ENCODE results near the gene VPS39.
A peak's percentile ranks its signal among the peaks of the same experiment; 100 is the strongest.

VPS39 gene

GRCh38 chr15:42144841-42145375 lies 63.2 kb downstream of the VPS39 start:
- DNase-seq (ENCODE audit: low read depth): no peak

- DNase-seq (ENCODE audit: low read depth): no peak
Measured at GRCh38 chr15:42143866-42144625, 64.1 kb downstream of the VPS39 start.

- DNase-seq (ENCODE audit: low read depth): no peak
Measured at GRCh38 chr15:42143356-42143755, 64.7 kb downstream of the VPS39 start.

GRCh38 chr15:42141795-42142667 lies 66.1 kb downstream of the VPS39 start:
- no peak for DNase-seq (ENCODE audit: low read depth)

GRCh38 chr15:42141246-42141645 lies 66.9 kb downstream of the VPS39 start:
- no peak for DNase-seq (ENCODE audit: low read depth)

- DNase-seq (ENCODE audit: low read depth): no peak
Measured at GRCh38 chr15:42140383-42141070, 67.6 kb downstream of the VPS39 start.

GRCh38 chr15:42139596-42139995 lies 68.5 kb downstream of the VPS39 start:
- DNase-seq (ENCODE audit: low read depth): no peak

GRCh38 chr15:42138968-42139386 lies 69.1 kb downstream of the VPS39 start:
- DNase-seq (ENCODE audit: low read depth): no peak

- DNase-seq (ENCODE audit: low read depth): no peak
Measured at GRCh38 chr15:42138411-42138810, 69.7 kb downstream of the VPS39 start.

GRCh38 chr15:42137461-42138261 lies 70.4 kb downstream of the VPS39 start:
- peak; percentile 24 for DNase-seq (ENCODE audit: low read depth)

- no peak for DNase-seq (ENCODE audit: low read depth)
Measured at GRCh38 chr15:42136513-42136912, 71.6 kb downstream of the VPS39 start.

GRCh38 chr15:42135351-42135750 lies 72.8 kb downstream of the VPS39 start:
- no peak for DNase-seq (ENCODE audit: low read depth)

GRCh38 chr15:42134617-42135245 lies 73.4 kb downstream of the VPS39 start:
- no peak for DNase-seq (ENCODE audit: low read depth)

GRCh38 chr15:42133886-42134502 lies 74.1 kb downstream of the VPS39 start:
- DNase-seq (ENCODE audit: low read depth): no peak

- no peak for DNase-seq (ENCODE audit: low read depth)
Measured at GRCh38 chr15:42133356-42133755, 74.7 kb downstream of the VPS39 start.

GRCh38 chr15:42131826-42132806 lies 76.0 kb downstream of the VPS39 start:
- no peak for DNase-seq (ENCODE audit: low read depth)

- DNase-seq (ENCODE audit: low read depth): no peak
Measured at GRCh38 chr15:42131006-42131405, 77.1 kb downstream of the VPS39 start.

GRCh38 chr15:42130246-42130986 lies 77.7 kb downstream of the VPS39 start:
- DNase-seq (ENCODE audit: low read depth): no peak

GRCh38 chr15:42129364-42129763 lies 78.7 kb downstream of the VPS39 start:
- no peak for DNase-seq (ENCODE audit: low read depth)
